Stimulated activated CD8-positive, alpha-beta memory T cell treated with anti-CD3 and anti-CD28 coated beads, Interleukin-12 subunit alpha, Interleukin-12 subunit beta, amount 100 ng/mL, for 24 hours (primary cell): ENCODE measurements around the gene REEP5.
"Not testable (repeated sequence)": the region's sequence is repeated elsewhere in the genome, so short reads cannot be mapped to it uniquely, and the experiment has no call there.

Source experiments
- DNase-seq: peaks from one replicate; pipeline ENCODE4 v3.0.0-alpha.2; 2020; ENCODE audit errors: extremely low read depth

The REEP5 gene

DNA sequence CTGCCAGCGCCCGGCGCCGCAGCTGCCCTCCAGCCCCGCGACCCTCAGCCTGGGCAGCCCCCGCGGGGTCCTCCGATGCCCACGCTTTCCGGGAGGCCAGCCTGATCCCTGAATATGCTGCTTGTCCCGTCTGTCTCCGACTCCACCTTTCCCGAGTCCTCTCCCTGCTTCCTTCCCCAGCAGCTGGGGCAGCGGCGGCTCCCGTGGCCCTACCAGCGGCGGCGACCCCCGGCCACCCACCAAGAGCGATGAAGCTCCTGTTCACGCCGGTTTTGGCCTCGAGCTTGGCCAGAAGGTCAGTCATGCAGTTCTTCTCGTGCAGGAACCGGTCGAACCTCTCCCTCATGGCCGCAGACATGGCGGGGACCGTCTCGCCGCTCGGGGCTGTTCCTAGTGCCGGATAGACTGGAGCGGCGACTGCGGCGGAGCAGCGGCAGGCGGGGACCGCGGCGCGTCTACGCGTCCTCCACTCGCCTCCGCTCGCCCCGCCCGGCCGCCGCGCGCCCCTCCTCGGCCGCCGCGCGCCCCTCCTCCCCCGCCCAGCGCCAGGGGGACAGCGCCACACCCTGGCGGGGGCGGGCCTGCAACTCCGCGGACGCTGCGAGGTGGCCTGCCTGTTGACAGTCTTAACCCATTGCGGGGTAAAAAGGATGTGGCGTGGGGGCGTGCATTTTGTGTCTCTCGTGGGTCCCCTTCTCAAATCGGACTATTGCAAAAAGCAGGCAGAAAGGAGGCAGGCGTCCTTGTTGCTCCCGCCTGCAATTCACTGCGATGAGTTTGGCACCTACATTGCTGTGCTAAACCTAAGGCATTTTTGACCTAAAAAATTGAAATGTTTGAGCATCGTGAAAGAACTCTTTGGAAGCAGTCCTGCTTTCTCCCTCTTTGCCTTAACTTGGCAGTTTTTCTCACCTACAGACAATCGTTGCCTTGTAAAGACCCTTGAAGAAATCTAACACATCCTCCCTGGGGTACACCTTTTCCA, at the start of gene REEP5:
Gene REEP5, minus strand, starts transcription at position 395 of the 985 bp plus-strand sequence. Its CDS starts 37 bp downstream, at position 358.
- peak; percentile 57 for DNase-seq

DNA sequence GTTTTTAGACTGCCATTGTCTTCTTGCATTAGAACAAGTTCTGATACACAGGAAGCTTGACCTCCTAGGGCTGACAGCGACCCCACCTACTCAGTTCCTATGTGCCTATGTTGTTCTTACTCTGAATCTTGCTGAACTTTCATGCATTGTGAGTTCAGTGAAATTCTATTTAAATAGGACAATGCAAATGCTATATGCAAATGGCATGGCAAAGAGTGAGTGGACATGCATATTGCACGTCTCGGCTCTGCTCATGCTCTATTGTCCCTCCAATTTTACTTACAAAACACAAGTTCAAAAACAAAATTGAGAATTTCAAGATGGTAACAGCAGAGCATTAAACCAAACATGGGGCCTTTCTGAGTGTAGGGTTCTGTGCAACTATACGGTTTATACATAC, 49.2 kb upstream of the REEP5 start:
- DNase-seq: no peak

DNA sequence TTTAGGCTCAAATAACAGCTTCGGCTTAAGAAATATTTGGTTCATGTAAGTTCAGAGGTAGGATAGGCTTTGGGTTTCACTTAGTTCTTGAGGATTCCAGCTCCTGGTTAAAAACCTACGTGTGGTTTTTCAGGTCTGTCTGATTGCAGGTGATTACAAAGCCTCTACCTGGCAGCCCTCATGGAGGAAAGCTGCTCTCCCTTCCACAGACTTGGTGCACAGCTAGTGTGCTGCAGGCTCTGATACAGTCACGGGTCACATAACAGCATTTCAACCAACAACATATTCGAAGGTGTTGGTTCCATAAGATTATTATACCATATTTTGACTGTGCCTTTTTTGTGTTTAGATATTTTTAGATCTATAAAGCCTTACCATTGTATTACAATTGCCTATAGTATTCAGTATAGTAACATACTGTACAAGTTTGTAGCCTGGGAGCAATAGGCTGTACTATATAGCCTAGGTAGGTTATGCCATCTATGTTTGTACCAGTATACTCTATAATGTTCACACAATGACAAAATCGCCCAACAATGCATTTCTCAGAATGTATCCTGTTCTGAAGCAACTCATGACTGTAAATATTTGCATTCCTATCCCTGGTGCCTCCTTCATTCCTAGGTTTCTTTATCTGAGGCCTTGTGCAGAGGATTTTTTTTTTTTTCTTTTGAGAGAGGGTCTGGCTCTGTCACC, 46.5 kb upstream of the REEP5 start:
- DNase-seq: no peak

DNA sequence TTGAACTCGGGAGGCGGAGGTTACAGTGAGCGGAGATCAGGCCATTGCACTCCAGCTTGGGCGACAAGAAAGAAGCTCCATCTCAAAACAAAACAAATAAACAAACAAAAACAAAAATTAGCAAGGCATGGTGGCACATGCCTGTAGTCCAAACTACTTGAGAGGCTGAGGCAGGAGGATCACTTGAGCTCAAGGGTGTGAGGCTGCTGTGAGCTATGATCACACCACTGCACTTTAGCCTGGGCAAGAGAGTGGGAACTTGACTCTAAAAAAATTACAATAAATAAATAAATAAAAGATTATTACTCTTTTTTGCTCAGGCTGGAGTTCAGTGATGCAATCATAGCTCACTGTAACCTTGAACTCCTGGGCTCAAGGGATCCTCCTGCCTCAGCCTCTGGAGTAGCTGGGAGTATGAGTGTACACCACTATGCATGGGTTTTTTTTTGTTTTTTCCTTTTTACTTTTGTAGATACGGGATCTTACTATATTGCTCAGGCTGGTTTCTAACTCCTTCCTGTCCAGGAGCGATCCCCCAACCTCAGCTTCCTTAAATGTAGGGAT, 45.6 kb upstream of the REEP5 start:
- DNase-seq: no peak

DNA sequence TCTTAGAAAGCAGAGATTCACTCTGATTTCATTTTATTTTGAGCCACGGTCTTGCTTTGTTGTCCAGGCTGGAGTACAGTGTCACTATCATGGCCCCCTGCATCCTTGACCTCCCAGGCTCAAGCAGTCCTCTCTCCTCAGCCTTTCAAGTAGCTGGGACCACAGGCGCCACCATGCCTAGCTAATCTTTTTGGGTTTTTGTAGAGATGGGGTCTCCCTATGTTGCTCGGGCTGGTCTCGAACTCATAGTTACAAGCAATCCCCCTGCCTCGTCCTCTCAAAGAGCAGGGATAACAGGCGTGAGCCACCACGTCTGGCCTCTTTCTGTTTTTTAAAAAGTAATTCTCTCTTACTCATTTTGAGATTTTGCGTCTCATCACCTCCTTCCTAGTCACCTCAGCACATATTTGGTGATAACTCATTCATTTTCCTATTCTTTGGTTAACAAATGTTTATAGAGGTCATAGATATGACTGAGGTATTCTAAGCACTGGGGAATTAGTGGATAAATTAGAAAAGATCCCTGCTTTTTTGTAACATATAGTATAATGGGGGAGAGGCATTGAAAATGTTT, 43.8 kb upstream of the REEP5 start:
- no peak for DNase-seq

DNA sequence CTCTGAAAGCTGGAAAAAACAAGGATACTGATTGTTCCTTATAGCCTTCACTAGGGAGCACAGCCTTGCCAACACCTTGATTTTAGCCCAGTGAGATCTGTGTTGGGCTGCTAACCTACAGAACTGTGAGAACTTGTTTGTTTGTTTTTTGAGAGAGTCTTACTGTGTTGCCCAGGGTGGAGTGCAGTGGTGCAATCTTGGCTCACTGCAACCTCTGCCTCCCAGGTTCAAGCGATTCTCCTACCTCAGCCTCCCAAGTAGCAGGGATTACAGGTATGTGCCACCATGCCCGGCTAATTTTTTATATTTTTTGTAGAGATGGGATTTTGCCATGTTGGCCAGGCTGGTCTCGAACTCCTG, 41.3 kb upstream of the REEP5 start:
- DNase-seq: not testable (repeated sequence)

DNA sequence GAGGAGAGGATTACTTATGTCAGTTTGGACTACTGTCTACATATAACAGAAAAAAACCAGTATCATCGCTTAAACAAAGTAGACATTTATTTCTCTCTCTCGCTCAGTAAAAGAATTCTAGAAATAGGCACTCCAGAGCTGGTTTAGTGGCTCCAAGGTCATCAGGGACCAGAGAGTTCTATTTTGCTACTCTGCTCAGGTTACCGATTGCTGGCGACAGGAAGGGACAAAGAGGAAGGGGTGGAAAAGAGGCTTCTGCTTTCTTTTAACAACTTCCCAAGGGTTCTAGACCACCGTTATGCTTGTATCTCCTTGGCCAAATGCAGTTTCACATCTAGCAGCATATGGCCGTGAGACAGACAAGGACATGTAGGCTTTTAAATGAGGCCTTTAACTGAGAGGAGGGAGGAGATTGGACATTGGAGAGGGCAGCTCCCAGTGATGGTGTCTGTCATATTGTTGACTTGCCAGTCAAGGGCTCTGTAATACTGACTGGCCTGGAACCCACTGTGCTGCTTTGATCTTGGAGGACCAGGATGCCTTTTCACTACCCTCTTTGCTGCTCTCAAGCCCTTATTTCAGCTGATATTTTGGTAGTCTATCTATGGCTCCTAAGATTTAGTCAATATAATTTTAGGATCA, 39.0 kb upstream of the REEP5 start:
- no peak for DNase-seq

DNA sequence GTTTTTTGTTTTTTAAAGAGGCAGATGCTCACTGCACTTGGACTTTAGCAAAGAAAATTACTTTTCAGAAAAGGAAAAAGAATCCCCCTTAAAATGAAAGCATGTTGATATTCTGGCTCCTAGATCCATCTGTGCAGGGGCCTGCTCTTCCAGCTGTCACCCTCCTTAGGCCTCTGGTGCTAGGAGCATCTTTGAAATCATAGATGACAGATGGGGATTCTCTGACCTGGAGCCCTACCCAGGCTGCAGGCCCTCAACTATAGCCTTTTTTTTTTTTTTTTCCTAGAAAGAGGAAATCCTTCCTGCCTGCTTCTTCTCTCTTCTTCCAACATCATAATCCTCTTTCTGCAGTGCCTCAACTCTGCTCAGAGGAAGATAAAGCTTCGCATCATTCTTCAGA, 38.3 kb upstream of the REEP5 start:
- DNase-seq: no peak

DNA sequence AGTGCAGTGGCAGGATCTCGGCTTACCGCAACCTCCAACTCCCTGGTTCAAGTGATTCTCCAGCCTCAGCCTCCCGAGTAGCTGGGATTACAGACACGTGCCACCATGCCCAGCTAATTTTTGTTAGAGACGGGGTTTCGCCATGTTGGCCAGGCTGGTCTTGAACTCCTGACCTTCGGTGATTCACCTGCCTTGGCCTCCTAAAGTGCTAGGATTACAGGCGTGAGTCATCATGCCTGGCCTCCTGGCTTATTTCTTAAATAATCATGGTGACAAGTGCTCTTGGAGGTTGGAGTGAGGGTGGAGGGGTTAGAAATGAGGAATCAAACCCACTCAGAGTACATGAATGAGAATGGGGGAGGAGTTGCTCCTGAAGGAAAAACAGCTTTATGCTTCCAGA, 37.8 kb upstream of the REEP5 start:
- not testable (repeated sequence) for DNase-seq

DNA sequence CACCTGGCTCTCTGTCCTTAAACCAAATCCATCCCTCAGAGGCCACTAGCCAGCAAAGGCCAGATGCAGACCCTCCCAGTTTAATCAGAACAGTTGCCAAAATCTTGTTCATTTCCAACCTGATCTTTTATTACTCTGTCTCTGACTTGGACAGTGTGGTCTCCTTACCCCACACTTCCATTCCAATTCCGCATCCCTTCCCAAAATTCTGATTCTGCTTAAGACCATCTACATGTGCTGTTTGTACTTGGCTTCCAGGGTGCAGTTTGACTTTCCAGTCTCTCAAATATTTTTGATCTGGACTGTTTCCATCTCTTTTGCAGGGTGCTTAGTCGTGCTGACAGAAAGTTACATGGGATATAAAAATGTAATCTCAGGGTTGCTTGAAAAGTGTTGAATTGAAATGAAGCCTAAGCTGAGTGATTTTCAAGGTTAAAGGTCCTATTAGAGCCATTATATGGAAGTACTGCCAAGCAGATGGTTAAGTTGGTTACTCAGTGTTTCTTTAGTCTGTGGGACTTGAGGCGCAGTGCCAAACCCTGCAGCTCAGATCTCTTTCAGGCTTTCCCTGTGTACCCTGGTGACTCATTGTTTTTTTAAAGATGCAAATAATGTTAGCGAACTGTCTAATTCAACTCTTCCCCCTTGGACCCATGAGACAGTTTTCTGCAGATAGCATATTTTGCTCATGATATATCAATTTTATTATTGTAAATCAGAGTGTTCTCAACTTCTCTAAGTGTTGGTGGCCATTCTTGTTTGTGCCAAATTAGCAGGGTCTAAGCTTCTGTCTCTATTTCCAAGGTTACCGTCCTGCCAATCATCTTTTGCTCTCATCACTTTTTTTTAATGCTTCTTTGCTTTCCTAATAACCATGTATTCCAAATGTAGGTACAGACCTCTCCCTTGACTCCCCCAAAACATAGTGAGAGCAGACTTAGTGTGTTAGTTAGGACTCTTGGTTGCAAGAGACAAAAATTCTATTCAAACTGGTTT, 36.4 kb upstream of the REEP5 start:
- DNase-seq: no peak

DNA sequence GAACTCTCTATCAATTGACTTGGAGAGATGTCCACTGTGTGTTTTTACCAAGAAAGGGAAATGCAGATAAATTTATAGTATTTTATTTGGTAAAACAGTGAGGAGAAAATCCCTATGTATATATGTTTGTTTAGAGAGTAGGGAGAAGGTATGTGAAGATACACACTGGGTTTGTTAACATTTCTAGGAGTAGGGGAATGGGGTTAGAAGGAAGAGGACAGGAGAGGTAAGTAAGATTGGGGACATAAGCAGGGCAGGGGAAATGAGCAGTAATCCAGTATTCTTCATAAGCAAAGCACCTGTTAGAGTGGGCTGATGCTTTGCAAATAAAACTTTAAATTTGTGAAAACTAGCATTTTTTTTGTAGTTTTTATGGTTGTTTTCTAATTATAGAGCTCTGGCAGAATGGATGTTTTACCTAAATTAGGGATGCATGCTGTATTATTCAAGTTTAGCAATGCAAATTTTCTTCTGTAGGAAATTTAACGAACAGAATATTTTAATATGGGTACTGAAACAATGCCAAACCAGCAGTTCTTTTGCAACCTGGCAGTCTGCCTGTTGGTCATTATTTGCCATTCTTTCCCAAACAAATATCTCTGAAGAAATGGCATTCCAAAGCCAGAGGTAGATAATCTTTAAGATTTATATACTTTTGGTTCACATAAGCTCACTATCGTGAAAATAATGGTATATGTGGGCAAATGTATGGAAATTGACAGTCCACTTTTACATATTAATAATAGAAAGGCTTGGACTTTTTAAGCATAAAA, 35.2 kb upstream of the REEP5 start:
- no peak for DNase-seq

DNA sequence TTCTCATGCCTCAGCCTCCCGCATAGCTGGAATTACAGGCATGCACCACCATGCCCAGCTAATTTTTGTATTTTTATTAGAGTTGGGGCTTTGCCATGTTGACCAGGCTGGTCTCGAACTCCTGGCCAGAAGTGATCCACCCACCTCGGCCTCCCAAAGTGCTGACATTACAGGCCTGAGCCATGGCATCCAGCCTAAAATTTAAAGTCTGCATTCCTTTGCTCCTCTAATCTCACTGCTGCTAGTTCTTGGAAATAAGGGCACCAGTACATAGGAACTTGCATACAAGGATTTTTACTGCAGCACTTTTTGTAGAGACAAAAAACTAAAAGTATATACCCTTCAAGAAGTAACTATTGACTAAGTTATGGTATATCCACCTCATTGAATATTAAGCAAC, 34.6 kb upstream of the REEP5 start:
- no peak for DNase-seq

DNA sequence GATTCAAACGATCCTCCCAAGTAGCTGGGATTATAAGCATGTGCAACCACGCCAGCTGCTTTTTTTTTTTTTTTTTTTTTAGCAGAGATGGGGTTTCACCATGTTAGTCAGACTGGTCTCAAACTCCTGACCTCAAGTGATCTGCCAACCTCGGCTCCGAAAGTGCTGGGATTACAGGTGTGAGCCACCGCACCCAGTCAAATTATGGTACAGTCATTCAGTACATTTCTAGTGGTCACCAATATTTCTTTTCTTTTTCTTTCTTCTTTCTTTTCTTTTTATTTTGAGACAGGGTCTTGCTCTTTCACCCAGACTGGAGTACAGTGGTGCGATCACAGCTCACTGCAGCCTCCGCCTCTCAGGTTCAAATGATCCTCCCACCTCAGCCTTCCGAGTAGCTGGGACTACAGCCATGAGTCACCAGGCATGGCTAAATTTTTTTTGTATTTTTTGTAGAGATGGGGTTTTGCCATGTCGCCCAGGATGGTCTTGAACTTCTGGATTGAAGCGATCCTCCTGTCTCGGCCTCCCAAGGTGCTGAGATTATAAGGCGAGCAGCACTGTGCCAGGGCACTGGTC, 29.2 kb upstream of the REEP5 start:
- DNase-seq: no peak

DNA sequence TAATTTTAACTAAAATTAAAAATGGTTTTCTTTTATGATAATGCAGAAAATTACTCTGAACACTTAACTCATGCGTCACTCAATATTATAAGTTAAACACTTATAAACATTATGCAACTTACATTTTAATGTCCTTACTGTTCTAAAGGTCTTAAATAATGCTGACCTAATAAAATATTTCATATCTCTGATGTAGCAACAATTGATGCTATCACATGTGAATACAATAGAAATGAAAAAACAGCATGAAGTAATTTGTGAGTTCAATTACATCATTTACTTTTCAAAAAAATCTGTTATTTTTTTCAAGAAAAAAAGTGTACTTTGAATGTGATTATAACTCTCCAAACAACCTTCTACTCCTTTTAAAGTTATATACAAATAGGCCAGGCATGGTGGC, 26.4 kb upstream of the REEP5 start:
- DNase-seq: no peak

DNA sequence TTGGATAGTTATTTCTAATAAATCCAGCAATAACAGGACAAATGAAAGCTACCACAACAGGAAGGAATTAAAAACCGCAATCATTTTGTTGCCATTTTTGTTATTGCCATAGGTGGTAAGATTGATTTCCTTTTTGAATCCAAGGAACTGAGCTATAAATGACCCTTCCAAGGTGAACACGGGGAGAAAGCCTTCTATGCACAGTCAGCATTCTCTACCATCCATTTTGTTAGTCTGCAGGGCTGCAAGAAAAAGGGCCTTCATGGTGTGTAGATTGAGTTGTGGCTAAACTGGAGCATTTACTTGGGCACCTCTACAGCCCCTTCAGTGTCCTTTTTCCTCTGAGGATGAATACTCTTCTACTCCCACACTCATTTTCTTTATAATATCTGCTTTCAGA, 18.6 kb upstream of the REEP5 start:
- DNase-seq: no peak

DNA sequence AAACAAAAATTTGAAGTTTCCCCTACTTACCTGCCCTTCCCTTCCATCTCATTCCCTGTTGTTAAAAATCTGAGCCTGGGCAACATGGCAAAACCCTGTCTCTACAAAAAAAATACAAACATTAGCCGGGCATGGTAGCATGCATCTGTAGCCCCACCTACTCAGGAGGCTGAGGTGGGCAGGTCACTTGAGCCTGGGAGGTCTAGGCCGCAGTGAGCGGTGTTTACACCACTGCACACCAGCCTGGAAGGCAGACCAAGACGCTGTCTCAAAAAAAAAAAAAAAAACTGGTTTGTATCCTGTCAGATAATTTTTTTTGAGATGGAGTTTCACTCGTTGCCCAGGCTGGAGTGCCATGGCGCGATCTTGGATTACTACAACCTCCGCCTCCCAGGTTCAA, 16.3 kb upstream of the REEP5 start:
- DNase-seq: no peak

DNA sequence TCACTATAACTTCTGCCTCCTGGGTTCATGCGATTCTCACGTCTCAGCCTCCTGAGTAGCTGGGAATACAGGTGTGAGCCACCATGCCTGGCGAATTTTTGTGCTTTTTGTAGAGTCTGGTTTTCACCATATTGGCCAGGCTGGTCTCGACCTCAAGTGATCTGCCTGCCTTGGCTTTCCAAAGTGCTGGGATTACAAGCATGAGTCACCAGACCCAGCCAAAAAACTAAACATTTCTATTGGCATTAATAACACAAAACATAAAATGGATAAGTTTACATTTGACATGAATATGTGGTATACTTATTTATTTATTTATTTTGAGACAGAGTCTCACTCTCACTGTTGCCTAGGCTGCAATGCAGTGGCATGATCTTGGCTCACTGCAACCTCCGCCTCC, 13.6 kb upstream of the REEP5 start:
- DNase-seq: no peak

DNA sequence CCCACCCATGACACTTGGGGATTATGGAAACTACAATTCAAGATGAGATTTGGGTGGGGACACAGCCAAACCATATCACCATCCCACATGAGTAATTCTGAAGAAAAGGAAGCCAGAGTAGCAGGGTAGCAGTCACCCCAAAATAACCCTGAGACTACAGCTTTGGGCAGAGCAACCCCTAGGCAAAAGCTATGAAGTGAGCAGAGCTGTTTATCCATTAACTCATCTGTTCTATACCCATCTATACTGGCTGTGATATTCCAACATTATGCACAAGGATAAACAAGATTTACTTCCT, 12.3 kb upstream of the REEP5 start:
- no peak for DNase-seq

DNA sequence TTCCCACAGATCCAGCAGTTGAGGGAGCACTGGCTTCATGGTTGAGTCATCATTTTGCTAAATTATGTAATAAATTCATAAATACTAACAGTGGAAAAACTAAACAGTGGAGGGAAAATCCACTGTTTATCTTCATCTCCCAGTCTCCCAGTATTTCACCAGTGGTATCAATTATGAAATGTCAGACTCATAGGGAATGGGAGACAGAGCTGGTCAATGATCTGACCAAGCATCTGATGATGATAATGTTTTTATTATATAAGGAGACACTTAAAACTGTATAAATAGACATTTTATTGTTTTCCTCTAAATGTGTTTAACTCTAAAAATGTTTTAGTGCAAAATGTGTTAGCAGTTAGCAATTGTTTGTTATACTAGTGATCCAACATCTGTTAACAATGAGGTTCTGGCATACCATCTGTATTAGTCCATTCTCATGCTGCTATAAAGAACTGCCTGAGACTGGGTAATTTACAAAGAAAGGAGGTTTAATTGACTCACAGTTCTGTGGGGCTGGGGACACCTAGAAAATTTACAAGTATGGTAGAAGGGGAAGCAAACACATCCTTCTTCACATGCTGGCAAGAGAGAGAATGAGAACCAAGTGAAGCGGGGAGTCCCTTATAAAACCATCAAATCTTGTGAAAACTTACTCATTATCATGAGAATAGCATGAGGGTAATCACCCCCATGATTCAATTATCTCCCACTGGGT, 11.8 kb upstream of the REEP5 start:
- no peak for DNase-seq
